GM12891 (cell line): Measurements from ENCODE around the gene HSD3B7.

Experiments
- POLR2A ChIP-seq: IDR thresholded peaks from 2 replicates; pipeline ENCODE4 v1.6.1; 2011; ENCODE audit warnings: low read depth, low read length, control low read depth
- POLR2AphosphoS5 ChIP-seq: IDR thresholded peaks from 2 replicates; pipeline ENCODE4 v1.6.1; 2011; ENCODE audit warnings: low read depth, low read length, control low read depth
- POU2F2 ChIP-seq: IDR thresholded peaks from 2 replicates; pipeline ENCODE4 v1.6.1; 2011; ENCODE audit warnings: low read depth, mild to moderate bottlenecking, control low read depth, low read length, moderate library complexity
- SPI1 ChIP-seq: IDR thresholded peaks from 2 replicates; pipeline ENCODE4 v1.6.1; 2011; ENCODE audit warnings: low read depth, low read length, control low read depth
- TAF1 ChIP-seq: IDR thresholded peaks from 2 replicates; pipeline ENCODE4 v1.6.1; 2011; ENCODE audit warnings: low read depth, low read length, control low read depth

GRCh38 chr16:31023252-31023602 lies 38.2 kb downstream of the HSD3B7 start:
- TF ChIP-seq POLR2AphosphoS5: no peak
- TF ChIP-seq POLR2A: no peak
- no peak for TF ChIP-seq TAF1
- no peak for TF ChIP-seq SPI1
- no peak for TF ChIP-seq POU2F2
